C4-2B (cell line): ENCODE measurements around the gene AMMECR1.

Experiments
- H3K27ac ChIP-seq: fragments of 450-650 bp; 2 replicates; pipeline ENCODE4 v1.5.1; 2017
- ZFX ChIP-seq: fragments of 450-650 bp; IDR thresholded peaks from 2 replicates; pipeline ENCODE4 v1.6.1; 2017
- TF ChIP-seq, protein P1 (sequence below): fragments of 450-650 bp; conservative IDR thresholded peaks from 2 replicates; pipeline ENCODE4 v1.5.1; 2017; ENCODE audit warnings: mild to moderate bottlenecking

The AMMECR1 gene

DNA sequence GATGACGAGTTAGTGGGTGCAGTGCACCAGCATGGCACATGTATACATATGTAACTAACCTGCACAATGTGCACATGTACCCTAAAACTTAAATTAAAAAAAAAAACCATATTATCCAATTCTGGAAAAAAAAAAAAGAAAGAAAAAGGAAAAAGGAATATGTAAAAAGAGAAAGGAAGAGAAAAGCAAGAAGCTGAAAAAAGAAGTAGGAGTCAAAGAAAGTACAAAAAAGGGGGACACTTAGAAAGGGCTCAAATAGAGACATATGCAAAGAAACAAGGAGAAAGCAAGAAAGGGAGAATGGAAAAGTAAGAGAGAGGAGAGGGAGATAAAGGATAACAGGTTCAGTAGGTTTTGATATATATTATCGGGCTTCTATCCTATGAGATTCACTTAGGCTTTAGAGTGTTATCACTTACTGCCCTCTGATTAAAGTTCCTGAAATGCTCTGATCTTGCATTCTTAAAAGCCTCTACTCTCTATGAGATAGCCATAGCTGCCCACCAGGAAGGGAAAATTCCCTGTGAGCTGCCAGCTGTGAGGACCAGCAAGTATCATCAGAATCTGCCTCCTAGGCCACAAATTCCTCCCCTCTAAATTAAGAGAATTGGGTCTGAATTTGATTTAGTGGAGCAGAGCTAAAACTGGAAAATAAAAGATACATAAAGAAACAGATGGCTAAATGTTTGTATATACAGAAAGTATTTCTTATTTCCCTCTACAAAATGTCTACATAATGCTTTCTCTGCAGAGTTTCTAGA, 95.2 kb downstream of the AMMECR1 start:
- H3K27ac ChIP-seq, result no peak overlapping the region
- no peak for TF ChIP-seq ZFX
- TF ChIP-seq, protein P1, sequence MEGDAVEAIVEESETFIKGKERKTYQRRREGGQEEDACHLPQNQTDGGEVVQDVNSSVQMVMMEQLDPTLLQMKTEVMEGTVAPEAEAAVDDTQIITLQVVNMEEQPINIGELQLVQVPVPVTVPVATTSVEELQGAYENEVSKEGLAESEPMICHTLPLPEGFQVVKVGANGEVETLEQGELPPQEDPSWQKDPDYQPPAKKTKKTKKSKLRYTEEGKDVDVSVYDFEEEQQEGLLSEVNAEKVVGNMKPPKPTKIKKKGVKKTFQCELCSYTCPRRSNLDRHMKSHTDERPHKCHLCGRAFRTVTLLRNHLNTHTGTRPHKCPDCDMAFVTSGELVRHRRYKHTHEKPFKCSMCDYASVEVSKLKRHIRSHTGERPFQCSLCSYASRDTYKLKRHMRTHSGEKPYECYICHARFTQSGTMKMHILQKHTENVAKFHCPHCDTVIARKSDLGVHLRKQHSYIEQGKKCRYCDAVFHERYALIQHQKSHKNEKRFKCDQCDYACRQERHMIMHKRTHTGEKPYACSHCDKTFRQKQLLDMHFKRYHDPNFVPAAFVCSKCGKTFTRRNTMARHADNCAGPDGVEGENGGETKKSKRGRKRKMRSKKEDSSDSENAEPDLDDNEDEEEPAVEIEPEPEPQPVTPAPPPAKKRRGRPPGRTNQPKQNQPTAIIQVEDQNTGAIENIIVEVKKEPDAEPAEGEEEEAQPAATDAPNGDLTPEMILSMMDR, result no peak

DNA sequence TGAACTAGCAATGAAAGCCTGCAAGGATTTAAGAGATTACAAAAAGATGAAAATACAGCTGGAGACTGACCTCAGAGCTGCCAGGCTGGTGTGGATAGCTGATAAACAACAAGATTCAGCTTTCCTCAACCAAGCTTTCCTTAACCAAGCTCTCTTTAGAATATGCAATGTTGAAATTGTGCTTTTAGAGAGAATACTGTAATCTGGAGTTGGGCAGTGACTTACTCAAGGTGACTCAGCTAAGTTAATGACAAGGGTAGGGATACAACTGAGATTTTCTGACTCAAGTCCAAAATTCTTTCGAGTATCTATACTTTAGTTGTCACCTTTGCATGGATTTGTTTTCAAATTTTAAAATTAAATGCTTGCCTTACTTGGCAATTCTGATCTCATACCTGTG, 98.0 kb downstream of the AMMECR1 start:
- no peak for TF ChIP-seq ZFX
- TF ChIP-seq, protein P1, result no peak
- H3K27ac ChIP-seq, result no peak overlapping the region

DNA sequence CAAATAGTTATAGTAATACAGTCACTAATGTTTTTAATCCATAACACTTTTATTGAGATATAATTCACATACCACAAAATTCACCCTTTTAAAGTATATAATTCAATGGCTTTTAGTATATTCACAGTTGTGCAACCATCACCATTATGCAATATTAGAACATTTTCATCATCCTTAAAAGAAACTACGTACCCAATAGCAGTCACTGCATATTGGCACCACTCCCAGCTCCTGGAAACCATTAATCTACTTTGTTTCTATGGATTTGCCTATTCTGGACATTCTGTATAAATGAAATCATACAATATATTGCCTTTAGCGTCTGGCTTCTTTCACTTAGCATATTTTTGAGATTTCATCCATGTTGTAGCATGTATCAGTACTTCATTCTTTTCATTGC, 99.3 kb downstream of the AMMECR1 start:
- TF ChIP-seq, protein P1, result no peak
- TF ChIP-seq ZFX, result no peak
- no peak overlapping the region for H3K27ac ChIP-seq

DNA sequence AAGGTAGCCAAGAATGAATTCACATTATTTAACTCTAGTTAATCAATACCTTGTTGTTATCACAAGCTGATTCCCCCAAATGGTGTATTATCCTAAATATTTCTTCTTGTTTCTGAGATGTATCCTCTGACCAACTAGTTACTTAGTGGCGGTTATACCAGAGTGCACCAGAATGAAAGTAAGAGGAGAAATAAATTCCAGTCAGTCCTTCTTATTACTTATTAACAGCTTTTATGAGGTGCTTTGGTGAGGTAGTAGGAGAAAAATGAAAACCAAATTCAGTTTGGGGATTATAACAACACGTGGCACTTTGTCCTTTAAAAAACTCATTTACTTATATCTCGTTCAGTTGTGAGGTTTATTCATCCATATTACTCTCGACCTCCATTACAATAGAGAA, 101.9 kb downstream of the AMMECR1 start:
- no peak overlapping the region for H3K27ac ChIP-seq
- TF ChIP-seq, protein P1, result no peak
- no peak for TF ChIP-seq ZFX

DNA sequence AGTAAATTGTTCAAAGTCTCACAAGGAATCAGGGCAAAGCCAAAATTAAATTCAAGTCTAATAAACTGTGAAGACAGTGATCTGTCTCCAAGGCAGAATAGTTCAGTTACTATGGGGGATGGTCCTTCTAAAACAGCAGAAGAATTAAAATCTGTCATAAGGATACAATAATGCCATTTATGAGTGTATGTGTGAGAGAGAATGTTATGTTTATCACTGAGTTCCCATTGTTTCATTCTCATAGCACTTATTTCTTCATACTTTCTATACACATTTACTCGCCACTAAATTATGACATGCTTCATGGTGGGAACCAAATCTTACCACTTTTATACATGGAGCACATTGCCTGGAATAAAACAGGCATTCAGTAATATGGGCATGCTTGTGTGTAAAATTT, 102.5 kb downstream of the AMMECR1 start:
- no peak for TF ChIP-seq ZFX
- TF ChIP-seq, protein P1, result no peak
- no peak overlapping the region for H3K27ac ChIP-seq

DNA sequence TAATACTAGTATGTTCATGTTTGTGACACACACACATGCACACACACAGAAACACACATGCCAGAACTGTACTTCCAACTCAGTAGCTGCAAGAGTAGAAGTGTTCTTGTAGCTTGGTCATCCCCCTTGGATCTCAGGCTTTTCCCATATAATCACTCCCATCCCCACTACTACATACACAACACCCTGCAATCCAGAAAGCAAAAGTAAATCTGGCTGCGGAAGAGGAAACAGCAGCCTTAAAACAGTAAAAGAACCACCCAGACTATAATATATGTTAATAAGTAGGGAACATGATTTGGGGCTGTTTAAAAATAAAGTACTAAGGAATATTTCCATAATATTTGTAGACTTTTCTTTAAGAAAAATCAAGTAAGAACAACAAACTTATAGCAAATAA, 103.2 kb downstream of the AMMECR1 start:
- TF ChIP-seq, protein P1, result no peak
- no peak for TF ChIP-seq ZFX
- H3K27ac ChIP-seq, result no peak overlapping the region

DNA sequence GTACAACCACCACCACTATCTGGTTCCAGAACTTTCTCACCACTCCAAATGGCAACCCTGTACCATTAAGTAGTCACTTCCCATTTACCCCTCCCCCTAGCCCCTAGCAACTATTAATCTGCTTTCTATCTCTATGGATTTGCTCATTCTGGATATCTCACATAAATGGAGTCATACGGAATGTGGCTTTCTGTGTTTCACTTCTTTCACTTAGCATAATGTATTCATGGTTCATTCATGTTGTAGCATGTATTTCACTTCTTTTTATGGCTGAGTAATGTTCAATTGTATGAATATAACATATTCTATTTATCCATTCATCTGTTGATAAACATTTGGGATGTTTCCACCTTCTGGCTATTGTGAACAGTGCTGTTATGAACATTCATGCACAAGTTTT, 104.7 kb downstream of the AMMECR1 start:
- TF ChIP-seq, protein P1, result no peak
- TF ChIP-seq ZFX, result no peak

More for the DNA sequence above, 104.7 kb downstream of the AMMECR1 start:
- no peak overlapping the region for H3K27ac ChIP-seq
